HepG2 (cell line): Measurements from ENCODE around the gene PPAT. TPM values are rescaled to one million over a fixed set of nuclear protein-coding genes. Genes with fewer than 3 reads are reported as not detected.

Experiments
- GLI4 ChIP-seq: sonication (generic); formaldehyde crosslinking; IDR thresholded peaks from 2 replicates; pipeline ENCODE4 v1.5.1; 2020; ENCODE audit warnings: missing genetic modification reagents, mild to moderate bottlenecking, moderate library complexity, borderline replicate concordance
- POGK ChIP-seq: sonication (generic); formaldehyde crosslinking; conservative IDR thresholded peaks from 2 replicates; pipeline ENCODE4 v1.8.0; 2022; ENCODE audit warnings: mild to moderate bottlenecking, moderate library complexity, missing genetic modification reagents
- SKI ChIP-seq: fragments of 450-650 bp; IDR thresholded peaks from one replicate; pipeline ENCODE4 v1.6.1; 2018; ENCODE audit warnings: mild to moderate bottlenecking; ENCODE audit not compliant: partially characterized antibody
- SNRNP70 ChIP-seq: fragments of 200-400 bp; formaldehyde crosslinking; IDR thresholded peaks from 2 replicates; pipeline ENCODE4 v1.6.1; 2017; ENCODE audit warnings: mild to moderate bottlenecking, low read depth, low read length, moderate library complexity
- SP1 ChIP-seq, 2 experiments: fragments of 450-650 bp in 1 of 2; sonication (generic) in 1 of 2; formaldehyde crosslinking in 1 of 2; IDR thresholded peaks; 2 replicates each; pipeline versions ENCODE4 v1.4.0 to v1.6.1; 2016 to 2020; ENCODE audit warnings: missing genetic modification reagents in 1 of 2
- SP5 ChIP-seq: IDR thresholded peaks from 2 replicates; pipeline ENCODE4 v1.6.1; 2016; ENCODE audit warnings: low read depth, borderline replicate concordance
- USF2 ChIP-seq, 2 experiments: sonication (generic) in 1 of 2; formaldehyde crosslinking in 1 of 2; IDR thresholded peaks; 2 replicates each; pipeline versions ENCODE4 v1.5.1 to v1.6.1; 2011 to 2020; ENCODE audit warnings: borderline replicate concordance in 1 of 2, low read depth in 1 of 2, low read length in 1 of 2, mild to moderate bottlenecking in 1 of 2, missing genetic modification reagents in 1 of 2, moderate library complexity in 1 of 2
- ZBTB2 ChIP-seq: sonication (generic); formaldehyde crosslinking; IDR thresholded peaks from 2 replicates; pipeline ENCODE4 v1.8.0; 2022; ENCODE audit warnings: low read depth, missing genetic modification reagents
- ZBTB7B ChIP-seq: sonication (generic); formaldehyde crosslinking; IDR thresholded peaks from 2 replicates; pipeline ENCODE4 v1.4.0; 2020; ENCODE audit warnings: missing genetic modification reagents
- ZFP41 ChIP-seq: sonication (generic); formaldehyde crosslinking; IDR thresholded peaks from 2 replicates; pipeline ENCODE4 v1.4.0; 2020; ENCODE audit warnings: mild to moderate bottlenecking, missing genetic modification reagents, borderline replicate concordance
- ZFP82 ChIP-seq: sonication (generic); formaldehyde crosslinking; IDR thresholded peaks from 2 replicates; pipeline ENCODE4 v1.5.1; 2020; ENCODE audit warnings: mild to moderate bottlenecking, missing genetic modification reagents, borderline replicate concordance
- ZNF160 ChIP-seq: sonication (generic); formaldehyde crosslinking; IDR thresholded peaks from 2 replicates; pipeline ENCODE4 v1.8.0; 2022; ENCODE audit warnings: mild to moderate bottlenecking, inconsistent platforms, missing genetic modification reagents
- ZNF20 ChIP-seq: sonication (generic); formaldehyde crosslinking; IDR thresholded peaks from 2 replicates; pipeline ENCODE4 v1.4.0; 2020; ENCODE audit warnings: mild to moderate bottlenecking, moderate library complexity, missing genetic modification reagents
- ZNF225 ChIP-seq: sonication (generic); formaldehyde crosslinking; IDR thresholded peaks from 2 replicates; pipeline ENCODE4 v1.4.0; 2020; ENCODE audit warnings: mild to moderate bottlenecking, missing genetic modification reagents
- ZNF350 ChIP-seq: sonication (generic); formaldehyde crosslinking; IDR thresholded peaks from 2 replicates; pipeline ENCODE4 v1.4.0; 2020; ENCODE audit warnings: mild to moderate bottlenecking, low read depth, missing genetic modification reagents, borderline replicate concordance
- ZNF44 ChIP-seq: sonication (generic); formaldehyde crosslinking; IDR thresholded peaks from 2 replicates; pipeline ENCODE4 v1.5.1; 2020; ENCODE audit warnings: mild to moderate bottlenecking, missing genetic modification reagents
- ZNF468 ChIP-seq: sonication (generic); formaldehyde crosslinking; IDR thresholded peaks from 2 replicates; pipeline ENCODE4 v1.8.0; 2022; ENCODE audit warnings: mild to moderate bottlenecking, moderate library complexity, missing genetic modification reagents
- ZNF569 ChIP-seq: sonication (generic); formaldehyde crosslinking; IDR thresholded peaks from 2 replicates; pipeline ENCODE4 v1.5.0; 2020; ENCODE audit warnings: mild to moderate bottlenecking, missing genetic modification reagents, moderate library complexity, borderline replicate concordance
- ZNF616 ChIP-seq: sonication (generic); formaldehyde crosslinking; IDR thresholded peaks from 2 replicates; pipeline ENCODE4 v1.5.0; 2020; ENCODE audit warnings: low read depth, mild to moderate bottlenecking, missing genetic modification reagents
- ZNF709 ChIP-seq: sonication (generic); formaldehyde crosslinking; IDR thresholded peaks from 2 replicates; pipeline ENCODE4 v1.5.0; 2020; ENCODE audit warnings: mild to moderate bottlenecking, missing genetic modification reagents
- ZSCAN21 ChIP-seq: sonication (generic); formaldehyde crosslinking; IDR thresholded peaks from 2 replicates; pipeline ENCODE4 v1.8.0; 2022; ENCODE audit warnings: mild to moderate bottlenecking, missing genetic modification reagents, moderate library complexity, borderline replicate concordance
- polyA plus RNA-seq, 8 experiments: library from polyadenylated mRNA; depleted of rRNA in 3 of 8; stranded (reverse) in 7 of 8; unstranded in 1 of 8; fragments of >200 nt; fragmentation: Illumina TruSeq in 4 of 8; extraction: Trizol in 4 of 8; gene quantifications; 2 replicates each; pipeline versions ENCODE4 v1.2.1 to v1.2.3, GENCODE V29; 2011 to 2016; ENCODE audit warnings: low read depth in 4 of 8, missing spikeins in 1 of 8, mixed read lengths in 1 of 8; ENCODE audit not compliant: insufficient read depth in 1 of 8
- total RNA-seq, 5 experiments: library from RNA; depleted of rRNA; stranded (reverse); fragments of >200 nt; fragmentation: Illumina TruSeq; extraction: Trizol; gene quantifications; 2 replicates each; pipeline ENCODE4 v1.2.3, GENCODE V29; 2016; ENCODE audit warnings: low read depth in 1 of 5

The PPAT gene
- total and polyA plus RNA-seq, 2 of the 13 experiments (the other 11 are each of a cell fraction or from before 2014, with no cell fraction given): 16.9 to 62.6 TPM

GRCh38 chr4:56435140-56435926 is at the start of gene PPAT (continued):
- TF ChIP-seq POGK (CRISPR knock-in tag) (peak; percentile 75; the same call in 1 of the 2 replicates), ZFP82 (no peak), ZNF350 (CRISPR knock-in tag) (peak; percentile 76; the same call in 1 of the 2 replicates), ZFP41 (CRISPR knock-in tag) (peak; percentile 61; the same call in 1 of the 2 replicates), ZNF616 (CRISPR knock-in tag) (peak; percentile 89), SNRNP70 (no peak), SKI (no peak), SP1 (IDR thresholded peaks at IDR 0.05) (no peak; the same call in 1 of the 2 replicates), SP1 (CRISPR knock-in tag; IDR thresholded peaks at IDR 0.05) (peak; percentile 86), ZBTB7B (CRISPR knock-in tag) (peak; percentile 75), ZNF709 (peak; percentile 82), ZNF44 (CRISPR knock-in tag) (peak; percentile 69; the same call in 1 of the 2 replicates), ZBTB2 (CRISPR knock-in tag) (peak; percentile 62; the same call in 1 of the 2 replicates), ZNF468 (CRISPR knock-in tag) (no peak; the same call in 1 of the 2 replicates), SP5 (CRISPR knock-in tag) (0 out of 2 replicates have a peak, but pooled peaks have one; percentile 29), GLI4 (CRISPR knock-in tag) (no peak), USF2 (IDR thresholded peaks at IDR 0.05; ENCODE audit: low read depth, low read length) (no peak), USF2 (CRISPR knock-in tag; IDR thresholded peaks at IDR 0.05; ENCODE audit: borderline replicate concordance) (no peak), ZNF569 (CRISPR knock-in tag) (no peak), ZNF20 (CRISPR knock-in tag) (peak; percentile 93; the same call in 1 of the 2 replicates), ZNF160 (CRISPR knock-in tag) (peak; percentile 77), ZNF225 (peak; percentile 90), ZSCAN21 (CRISPR knock-in tag) (peak; percentile 59; the same call in 1 of the 2 replicates)
